ENCODE measurements around the gene GALNT1. TPM values are rescaled to one million over a fixed set of nuclear protein-coding genes. Genes with fewer than 3 reads are reported as not detected.

The GALNT1 gene
- total RNA-seq: 10 to 100 TPM; 15.0 to 70.9 (median 38.3) TPM

- no peaks in the 10 kb centered on the region for H3K27me3 ChIP-seq
- no peaks in the 10 kb centered on the region for H3K36me3 ChIP-seq
- H3K27ac ChIP-seq: peak within 1 kb of the TSS; percentile 93 to 99 (median 94)
- ATAC-seq (ENCODE audit: low FRiP score in 2 of 2): peak in 1 of 2 donors; percentile 67
- peaks cover 12 to 22% (median 17%) of the 10 kb centered on the region in 4 donors for H3K4me1 ChIP-seq
- WGBS, 2 donors: 0% methylated on average over 9 of the region's 74 CpGs; no CpG with 5 or more reads in 1 of the 2 donors
- no peaks in the 10 kb centered on the region for H3K9me3 ChIP-seq
- TF ChIP-seq CTCF (IDR thresholded peaks at IDR 0.05) (no peak), POLR2AphosphoS5 (IDR thresholded peaks at IDR 0.05) (no peak), EP300 (IDR thresholded peaks at IDR 0.05) (no peak), POLR2A (IDR thresholded peaks at IDR 0.05) (no peak)
- H3K4me3 ChIP-seq: peak within 1 kb of the TSS; percentile 74 to 83 (median 82)
- no peak for DNase-seq
These were observed at the start of gene GALNT1 for GRCh38 chr18:35581546-35581897. GALNT1 (plus strand) TSS chr18:35581740; CDS start chr18:35654663, 72,923 bp downstream.

GRCh38 chr18:35533916-35534405 is 47.6 kb upstream of the GALNT1 start:
- Histone ChIP-seq H3K27ac (no peak overlapping the region), H3K4me1 (no peaks in the 10 kb centered on the region), H3K36me3 (no peaks in the 10 kb centered on the region), H3K9me3 (no peaks in the 10 kb centered on the region), H3K27me3 (no peaks in the 10 kb centered on the region), H3K4me3 (no peak overlapping the region)
- WGBS, 2 donors: 64 to 67% methylated on average over 2 of the region's 2 CpGs
- ATAC-seq (ENCODE audit: low FRiP score in 2 of 2) (no peak), DNase-seq (no peak)
- TF ChIP-seq POLR2AphosphoS5 (IDR thresholded peaks at IDR 0.05) (no peak), POLR2A (IDR thresholded peaks at IDR 0.05) (no peak), EP300 (IDR thresholded peaks at IDR 0.05) (no peak), CTCF (IDR thresholded peaks at IDR 0.05) (no peak)

DNA sequence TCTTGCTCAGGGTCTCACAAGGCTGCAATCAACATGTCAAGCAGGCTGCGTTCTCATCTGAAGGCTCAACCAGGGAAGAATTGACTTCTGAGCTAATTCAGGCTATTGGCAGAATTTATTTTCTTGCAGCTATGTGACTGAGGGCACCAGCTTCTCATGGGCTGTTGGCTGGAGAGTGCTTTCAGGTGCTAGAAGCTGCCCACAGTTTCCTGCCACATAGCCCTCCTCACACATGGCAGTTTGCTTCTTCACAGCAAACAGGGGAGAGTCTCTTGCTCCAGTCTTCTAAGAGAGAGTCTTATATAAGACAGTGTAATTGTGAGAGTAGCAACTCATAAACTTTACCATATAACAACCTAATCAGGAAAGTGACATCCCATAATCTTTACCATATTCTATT is 46.2 kb upstream of the GALNT1 start:
- H3K9me3 ChIP-seq: no peaks in the 10 kb centered on the region
- WGBS, 2 donors: 95 to 100% methylated on average over 1 of the region's 1 CpG
- H3K4me3 ChIP-seq: no peak overlapping the region
- no peaks in the 10 kb centered on the region for H3K27me3 ChIP-seq
- no peak for ATAC-seq (ENCODE audit: low FRiP score in 2 of 2)
- H3K36me3 ChIP-seq: no peaks in the 10 kb centered on the region
- H3K4me1 ChIP-seq: no peaks in the 10 kb centered on the region
- TF ChIP-seq POLR2A (IDR thresholded peaks at IDR 0.05): no peak
- no peak for TF ChIP-seq EP300 (IDR thresholded peaks at IDR 0.05)
- no peak for TF ChIP-seq POLR2AphosphoS5 (IDR thresholded peaks at IDR 0.05)
- no peak for TF ChIP-seq CTCF (IDR thresholded peaks at IDR 0.05)
- no peak for DNase-seq
- H3K27ac ChIP-seq: no peak overlapping the region

GRCh38 chr18:35542356-35542755 is 39.2 kb upstream of the GALNT1 start:
- Histone ChIP-seq H3K36me3 (no peaks in the 10 kb centered on the region), H3K4me3 (no peak overlapping the region), H3K27me3 (no peaks in the 10 kb centered on the region), H3K27ac (no peak overlapping the region), H3K4me1 (no peaks in the 10 kb centered on the region), H3K9me3 (no peaks in the 10 kb centered on the region)
- ATAC-seq (ENCODE audit: low FRiP score in 2 of 2) (no peak), DNase-seq (no peak)
- TF ChIP-seq POLR2AphosphoS5 (IDR thresholded peaks at IDR 0.05) (no peak), EP300 (IDR thresholded peaks at IDR 0.05) (no peak), POLR2A (IDR thresholded peaks at IDR 0.05) (no peak), CTCF (IDR thresholded peaks at IDR 0.05) (no peak)

DNA sequence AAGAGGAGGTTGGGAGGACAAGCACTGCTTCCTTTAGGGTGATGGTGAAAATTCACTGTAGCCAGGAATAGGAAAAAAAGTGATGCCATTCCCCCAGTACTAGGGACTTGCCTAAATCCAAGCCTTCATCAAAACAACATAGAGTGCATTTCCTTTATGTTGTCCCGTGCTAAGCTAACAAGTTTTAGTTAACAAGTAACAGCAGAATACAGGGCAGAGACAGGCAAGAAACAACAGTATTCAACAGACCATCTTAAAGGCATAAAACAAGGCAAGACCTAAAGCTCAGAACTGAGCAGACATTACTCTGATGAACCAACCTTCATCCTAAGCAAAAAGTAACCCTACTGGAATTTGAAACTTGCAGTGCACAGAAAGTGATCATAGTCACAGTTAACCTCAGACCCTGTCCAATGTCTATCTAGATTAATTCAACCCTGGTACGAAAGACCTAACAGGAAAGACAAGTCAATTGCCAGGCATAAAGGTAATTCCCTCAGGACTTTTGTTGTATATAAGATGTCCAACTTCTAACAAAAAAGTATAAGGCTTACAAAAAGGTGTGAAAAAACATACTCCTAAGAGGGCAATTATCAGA is 34.4 kb upstream of the GALNT1 start:
- no peaks in the 10 kb centered on the region for H3K36me3 ChIP-seq
- DNase-seq: no peak
- H3K27ac ChIP-seq: no peak overlapping the region
- 85 to 94% methylated on average over 2 of the region's 2 CpGs for WGBS, 2 donors
- H3K4me3 ChIP-seq: no peak overlapping the region
- no peaks in the 10 kb centered on the region for H3K4me1 ChIP-seq
- TF ChIP-seq POLR2A (IDR thresholded peaks at IDR 0.05): no peak
- no peak for TF ChIP-seq EP300 (IDR thresholded peaks at IDR 0.05)
- no peak for TF ChIP-seq CTCF (IDR thresholded peaks at IDR 0.05)
- TF ChIP-seq POLR2AphosphoS5 (IDR thresholded peaks at IDR 0.05): no peak
- H3K9me3 ChIP-seq: no peaks in the 10 kb centered on the region
- no peaks in the 10 kb centered on the region for H3K27me3 ChIP-seq
- no peak for ATAC-seq (ENCODE audit: low FRiP score in 2 of 2)

Measured in upper lobe of left lung (tissue), 6 donors.